IMR-90 (cell line): ENCODE measurements around the gene ATP10A. TPM values are rescaled to one million over a fixed set of nuclear protein-coding genes. Genes with fewer than 3 reads are reported as not detected.

Experiments used
- ATAC-seq: fragments of 200-7000 bp; cut with Tn5 transposase; 2 replicates; pipeline ENCODE4 v1.9.1; 2020; ENCODE audit warnings: low read depth, mild to moderate bottlenecking, moderate library complexity
- BruUV-seq: library from RNA; stranded (reverse); fragments of 400-500 nt; replicated peaks from 2 replicates; lab custom pipeline; 2021; lab: Mats Ljungman, UMichigan
- CTCF ChIA-PET: fragments of 300-600 bp; formaldehyde crosslinking; extraction: SDS; loops from one replicate; lab custom pipeline; 2021; ENCODE audit warnings: antibody characterized with exemption; lab: Yijun Ruan, JAX
- POLR2A ChIA-PET: fragments of 300-600 bp; sonication (Branson Sonifier 250); formaldehyde crosslinking; loops from one replicate; lab custom pipeline; 2022; ENCODE audit warnings: antibody characterized with exemption; ENCODE audit not compliant: unreplicated experiment; lab: Charles Lee
- DNase-seq: peaks from one replicate; pipeline ENCODE4 v3.0.0; 2013
- H2AFZ ChIP-seq: replicated peaks from 2 replicates; pipeline ENCODE3; 2013; ENCODE audit warnings: low read length, mild to moderate bottlenecking; ENCODE audit not compliant: poor library complexity
- H2AK5ac ChIP-seq: 2 replicates; pipeline ENCODE4 v1.6.1; 2013; ENCODE audit warnings: low read depth, low read length, inconsistent platforms
- H2AK9ac ChIP-seq: replicated peaks from 2 replicates; pipeline ENCODE3; 2013; ENCODE audit warnings: mild to moderate bottlenecking, low read depth, low read length, moderate library complexity; ENCODE audit not compliant: poor library complexity
- H2BK120ac ChIP-seq: 2 replicates; pipeline ENCODE4 v1.6.1; 2013; ENCODE audit warnings: low read depth, low read length, inconsistent platforms
- H2BK15ac ChIP-seq: 3 replicates; pipeline ENCODE4 v1.6.1; 2013; ENCODE audit warnings: low read depth, low read length, inconsistent platforms
- H2BK20ac ChIP-seq: 2 replicates; pipeline ENCODE4 v1.6.1; 2013; ENCODE audit warnings: low read depth, mild to moderate bottlenecking, inconsistent platforms, low read length, moderate library complexity
- H2BK5ac ChIP-seq: 2 replicates; pipeline ENCODE4 v1.6.1; 2013; ENCODE audit warnings: mild to moderate bottlenecking, low read depth, low read length, inconsistent platforms; ENCODE audit not compliant: poor library complexity, severe bottlenecking
- H3K14ac ChIP-seq: replicated peaks from 2 replicates; pipeline ENCODE4 v1.6.1; 2013; ENCODE audit warnings: low read depth, low read length, inconsistent platforms
- H3K18ac ChIP-seq: 2 replicates; pipeline ENCODE4 v1.6.1; 2013; ENCODE audit warnings: low read depth, low read length, control low read depth
- H3K23ac ChIP-seq: 2 replicates; pipeline ENCODE4 v1.6.1; 2013; ENCODE audit warnings: low read depth, low read length, inconsistent platforms
- H3K27ac ChIP-seq: 2 replicates; pipeline ENCODE4 v1.5.1; 2013; ENCODE audit warnings: mild to moderate bottlenecking, control low read depth, low read length; ENCODE audit not compliant: insufficient read depth
- H3K27me3 ChIP-seq: 2 replicates; pipeline ENCODE4 v1.6.1; 2013; ENCODE audit warnings: low read length; ENCODE audit not compliant: control insufficient read depth, insufficient read depth
- H3K36me3 ChIP-seq: 2 replicates; pipeline ENCODE4 v1.6.1; 2013; ENCODE audit warnings: low read length, mixed read lengths; ENCODE audit not compliant: control insufficient read depth, insufficient read depth
- H3K4ac ChIP-seq: 2 replicates; pipeline ENCODE4 v1.6.1; 2013; ENCODE audit warnings: low read depth, low read length, inconsistent platforms
- H3K4me1 ChIP-seq: 2 replicates; pipeline ENCODE4 v1.6.1; 2013; ENCODE audit warnings: low read length, mixed read lengths; ENCODE audit not compliant: control insufficient read depth, insufficient read depth
- H3K4me2 ChIP-seq: 2 replicates; pipeline ENCODE4 v1.6.1; 2013; ENCODE audit warnings: low read depth, mild to moderate bottlenecking, control low read depth, low read length, moderate library complexity
- H3K4me3 ChIP-seq: 2 replicates; pipeline ENCODE4 v1.5.1; 2013; ENCODE audit warnings: low read depth, mild to moderate bottlenecking, control low read depth, low read length, moderate library complexity; ENCODE audit not compliant: insufficient read depth
- H3K56ac ChIP-seq: 2 replicates; pipeline ENCODE4 v1.6.1; 2013; ENCODE audit warnings: low read length, inconsistent platforms; ENCODE audit not compliant: insufficient read depth; ENCODE audit errors: extremely low read depth
- H3K79me1 ChIP-seq, 2 experiments: 2 replicates each; pipeline ENCODE4 v1.6.1; 2013; ENCODE audit warnings: low read length in 2 of 2, inconsistent platforms in 1 of 2, low read depth in 1 of 2
- H3K9ac ChIP-seq: 2 replicates; pipeline ENCODE4 v1.6.1; 2013; ENCODE audit warnings: low read depth, low read length, control low read depth
- H3K9me1 ChIP-seq: 2 replicates; pipeline ENCODE4 v1.6.1; 2013; ENCODE audit warnings: low read length, inconsistent platforms; ENCODE audit not compliant: insufficient read depth
- H3K9me3 ChIP-seq: 2 replicates; pipeline ENCODE4 v1.6.1; 2013; ENCODE audit warnings: low read length; ENCODE audit not compliant: control insufficient read depth, insufficient read depth
- H4K20me1 ChIP-seq: 2 replicates; pipeline ENCODE4 v1.6.1; 2013; ENCODE audit warnings: low read length, inconsistent platforms; ENCODE audit not compliant: insufficient read depth
- H4K5ac ChIP-seq: 2 replicates; pipeline ENCODE4 v1.6.1; 2013; ENCODE audit warnings: mild to moderate bottlenecking, low read depth, low read length, control low read depth
- H4K8ac ChIP-seq, 2 experiments: 2 replicates each; pipeline ENCODE4 v1.6.1; 2013; ENCODE audit warnings: low read depth in 2 of 2, low read length in 2 of 2, control low read depth in 1 of 2, inconsistent platforms in 1 of 2
- H4K91ac ChIP-seq: 2 replicates; pipeline ENCODE4 v1.6.1; 2013; ENCODE audit warnings: low read depth, low read length, inconsistent platforms; ENCODE audit not compliant: insufficient read depth
- BHLHE40 ChIP-seq: fragments of 150-350 bp; IDR thresholded peaks from 2 replicates; pipeline ENCODE4 v1.6.1; 2016; ENCODE audit warnings: mild to moderate bottlenecking, low read depth, low read length
- CEBPB ChIP-seq: IDR thresholded peaks from 2 replicates; pipeline ENCODE4 v1.6.1; 2012; ENCODE audit warnings: low read depth, low read length, improper control_type of control experiment
- CHD1 ChIP-seq: IDR thresholded peaks from 2 replicates; pipeline ENCODE4 v1.6.1; 2012; ENCODE audit warnings: low read depth, low read length, improper control_type of control experiment
- FOS ChIP-seq: fragments of 150-350 bp; IDR thresholded peaks from 2 replicates; pipeline ENCODE4 v1.6.1; 2016; ENCODE audit warnings: low read depth, low read length
- MAFK ChIP-seq: IDR thresholded peaks from 2 replicates; pipeline ENCODE4 v1.6.1; 2012; ENCODE audit warnings: low read depth, low read length, improper control_type of control experiment
- MAZ ChIP-seq: IDR thresholded peaks from 2 replicates; pipeline ENCODE4 v1.6.1; 2012; ENCODE audit warnings: low read depth, mild to moderate bottlenecking, low read length, improper control_type of control experiment, moderate library complexity, borderline replicate concordance
- MXI1 ChIP-seq: IDR thresholded peaks from 2 replicates; pipeline ENCODE4 v1.6.1; 2012; ENCODE audit warnings: low read depth, mild to moderate bottlenecking, low read length, moderate library complexity, borderline replicate concordance
- NFE2L2 ChIP-seq: fragments of 150-350 bp; IDR thresholded peaks from 2 replicates; pipeline ENCODE4 v1.6.1; 2016; ENCODE audit warnings: low read depth, mild to moderate bottlenecking, low read length
- POLR2A ChIP-seq: IDR thresholded peaks from 2 replicates; pipeline ENCODE4 v1.6.1; 2012; ENCODE audit warnings: mild to moderate bottlenecking, low read depth, low read length
- RAD21 ChIP-seq: IDR thresholded peaks from 2 replicates; pipeline ENCODE4 v1.6.1; 2012; ENCODE audit warnings: low read length, improper control_type of control experiment
- RCOR1 ChIP-seq: IDR thresholded peaks from 2 replicates; pipeline ENCODE4 v1.6.1; 2012; ENCODE audit warnings: mild to moderate bottlenecking, low read length, improper control_type of control experiment; ENCODE audit not compliant: insufficient replicate concordance
- RFX5 ChIP-seq: IDR thresholded peaks from 2 replicates; pipeline ENCODE4 v1.8.0; 2012; ENCODE audit warnings: low read depth, mild to moderate bottlenecking, low read length, moderate library complexity
- SMC3 ChIP-seq: fragments of 150-350 bp; IDR thresholded peaks from 2 replicates; pipeline ENCODE4 v1.6.1; 2016; ENCODE audit warnings: low read depth, mild to moderate bottlenecking, antibody characterized with exemption, low read length, moderate library complexity
- WGBS, 2 experiments: methylation state at CpG; one replicate each; pipeline versions ENCODE4 v1.1.5 to v1.1.7; 2013; ENCODE audit warnings: missing lambda C conversion rate in 2 of 2; ENCODE audit not compliant: insufficient read length in 1 of 2; ENCODE audit errors: extremely low coverage in 2 of 2; 5-methylcytosine and 5-hydroxymethylcytosine counted together
- dilution Hi-C: fragments of 300-500 bp; cut with HindIII; formaldehyde crosslinking; loops from one replicate; pipeline ENCODE4 v1.14.3; 2018; ENCODE audit warnings: low sequenced_read_pairs; ENCODE audit not compliant: unreplicated experiment
- in situ Hi-C: fragments of 300-500 bp; cut with MboI; formaldehyde crosslinking; loops from 3 replicates; pipeline ENCODE4 v1.14.3; 2019; ENCODE audit warnings: low sequenced_read_pairs, inconsistent platforms, mixed read lengths
- intact Hi-C: fragments of 100-400 bp; cut with micrococcal nuclease; formaldehyde crosslinking; loops from 2 replicates; pipeline ENCODE4 v1.10.0; 2022
- polyA plus RNA-seq, 3 experiments: library from polyadenylated mRNA; depleted of rRNA; stranded (reverse); fragments of >200 nt; gene quantifications; 2 replicates each; pipeline ENCODE4 v1.2.3, GENCODE V29; 2012; ENCODE audit warnings: low replicate concordance in 1 of 3
- total RNA-seq: library from RNA; depleted of rRNA; stranded (reverse); fragments of >200 nt; gene quantifications from 2 replicates; pipeline ENCODE4 v1.2.3, GENCODE V29; 2012
- TF ChIP-seq, protein P1 (sequence below): fragments of 150-350 bp; IDR thresholded peaks from 2 replicates; pipeline ENCODE4 v1.6.1; 2017; ENCODE audit warnings: mild to moderate bottlenecking, antibody characterized with exemption, low read length, low read depth
- TF ChIP-seq, protein P2 (sequence below): conservative IDR thresholded peaks from 2 replicates; pipeline ENCODE4 v1.5.1; 2012; ENCODE audit warnings: mild to moderate bottlenecking, low read depth, low read length, improper control_type of control experiment
- TF ChIP-seq, protein P3 (sequence below): fragments of 150-350 bp; IDR thresholded peaks from 2 replicates; pipeline ENCODE4 v1.6.1; 2016; ENCODE audit warnings: low read depth, mild to moderate bottlenecking, low read length, moderate library complexity, borderline replicate concordance

The ATP10A gene
- total and polyA plus RNA-seq, 2 of the 4 experiments (the other 2 are of a cell fraction): 13.8 to 16.0 TPM

DNA sequence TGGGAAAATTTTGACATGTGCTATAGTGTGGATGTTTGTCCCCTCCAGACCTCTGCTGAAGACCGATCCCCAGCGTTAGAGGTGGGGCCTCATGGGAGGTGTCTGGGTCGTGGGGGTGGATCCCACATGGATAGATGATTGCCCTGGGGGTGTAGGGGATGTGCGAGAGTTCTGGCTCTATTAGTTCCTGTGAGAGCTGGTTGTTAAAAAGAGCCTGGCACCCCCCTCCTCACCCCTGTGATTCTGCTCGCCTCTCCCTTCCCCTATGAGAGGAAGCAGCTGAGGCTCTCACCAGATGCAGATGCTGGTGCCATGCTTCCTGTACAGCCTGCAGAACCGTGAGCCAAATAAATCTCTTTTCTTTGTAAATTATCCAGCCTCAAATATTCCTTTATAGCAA, 67.4 kb downstream of the ATP10A start:
- Histone ChIP-seq H2BK5ac (no peak overlapping the region), H3K4me1 (peaks cover 13% of the 10 kb centered on the region), H2BK15ac (no peak overlapping the region; the same call in 2 of the 3 replicates), H3K23ac (no peak overlapping the region), H3K9me3 (no peaks in the 10 kb centered on the region), H4K8ac (no peak overlapping the region), H3K36me3 (no peaks in the 10 kb centered on the region), H3K18ac (no peak overlapping the region), H3K79me1 (peaks cover 17 to 78% of the 10 kb centered on the region in 2 experiments), H3K4ac (no peak overlapping the region), H2BK120ac (no peak overlapping the region), H3K56ac (no peak overlapping the region), H2AK5ac (no peak overlapping the region), H3K27ac (no peak overlapping the region), H4K91ac (no peak overlapping the region), H3K9ac (no peak overlapping the region), H3K4me2 (no peak overlapping the region), H2AFZ (no peak overlapping the region), H4K20me1 (0 out of 2 replicates have a peak, but pooled peaks cover under 1% of the 10 kb centered on the region), H2BK20ac (no peak overlapping the region), H3K14ac (no peak overlapping the region), H3K4me3 (no peak overlapping the region), H3K9me1 (peaks cover 12% of the 10 kb centered on the region; the same call in 1 of the 2 replicates), H2AK9ac (no peak overlapping the region), H3K27me3 (no peaks in the 10 kb centered on the region), H4K5ac (no peak overlapping the region)
- DNase-seq: no peak
- no TSS peak for BruUV-seq
- ATAC-seq: no peak
- dilution Hi-C loops (no loop called here), in situ Hi-C loops (no loop called here), intact Hi-C loops (no loop called here)
- TF ChIP-seq RCOR1: no peak
- TF ChIP-seq RAD21: no peak
- TF ChIP-seq CHD1: no peak
- TF ChIP-seq CEBPB: no peak
- TF ChIP-seq MAFK: no peak
- TF ChIP-seq, protein P1, sequence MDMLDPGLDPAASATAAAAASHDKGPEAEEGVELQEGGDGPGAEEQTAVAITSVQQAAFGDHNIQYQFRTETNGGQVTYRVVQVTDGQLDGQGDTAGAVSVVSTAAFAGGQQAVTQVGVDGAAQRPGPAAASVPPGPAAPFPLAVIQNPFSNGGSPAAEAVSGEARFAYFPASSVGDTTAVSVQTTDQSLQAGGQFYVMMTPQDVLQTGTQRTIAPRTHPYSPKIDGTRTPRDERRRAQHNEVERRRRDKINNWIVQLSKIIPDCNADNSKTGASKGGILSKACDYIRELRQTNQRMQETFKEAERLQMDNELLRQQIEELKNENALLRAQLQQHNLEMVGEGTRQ: no peak
- no peak for TF ChIP-seq NFE2L2
- TF ChIP-seq MXI1: no peak
- TF ChIP-seq RFX5: no peak
- TF ChIP-seq, protein P2, sequence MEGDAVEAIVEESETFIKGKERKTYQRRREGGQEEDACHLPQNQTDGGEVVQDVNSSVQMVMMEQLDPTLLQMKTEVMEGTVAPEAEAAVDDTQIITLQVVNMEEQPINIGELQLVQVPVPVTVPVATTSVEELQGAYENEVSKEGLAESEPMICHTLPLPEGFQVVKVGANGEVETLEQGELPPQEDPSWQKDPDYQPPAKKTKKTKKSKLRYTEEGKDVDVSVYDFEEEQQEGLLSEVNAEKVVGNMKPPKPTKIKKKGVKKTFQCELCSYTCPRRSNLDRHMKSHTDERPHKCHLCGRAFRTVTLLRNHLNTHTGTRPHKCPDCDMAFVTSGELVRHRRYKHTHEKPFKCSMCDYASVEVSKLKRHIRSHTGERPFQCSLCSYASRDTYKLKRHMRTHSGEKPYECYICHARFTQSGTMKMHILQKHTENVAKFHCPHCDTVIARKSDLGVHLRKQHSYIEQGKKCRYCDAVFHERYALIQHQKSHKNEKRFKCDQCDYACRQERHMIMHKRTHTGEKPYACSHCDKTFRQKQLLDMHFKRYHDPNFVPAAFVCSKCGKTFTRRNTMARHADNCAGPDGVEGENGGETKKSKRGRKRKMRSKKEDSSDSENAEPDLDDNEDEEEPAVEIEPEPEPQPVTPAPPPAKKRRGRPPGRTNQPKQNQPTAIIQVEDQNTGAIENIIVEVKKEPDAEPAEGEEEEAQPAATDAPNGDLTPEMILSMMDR: no peak
- no peak for TF ChIP-seq FOS
- TF ChIP-seq BHLHE40: no peak
- TF ChIP-seq MAZ: no peak
- TF ChIP-seq, protein P3, sequence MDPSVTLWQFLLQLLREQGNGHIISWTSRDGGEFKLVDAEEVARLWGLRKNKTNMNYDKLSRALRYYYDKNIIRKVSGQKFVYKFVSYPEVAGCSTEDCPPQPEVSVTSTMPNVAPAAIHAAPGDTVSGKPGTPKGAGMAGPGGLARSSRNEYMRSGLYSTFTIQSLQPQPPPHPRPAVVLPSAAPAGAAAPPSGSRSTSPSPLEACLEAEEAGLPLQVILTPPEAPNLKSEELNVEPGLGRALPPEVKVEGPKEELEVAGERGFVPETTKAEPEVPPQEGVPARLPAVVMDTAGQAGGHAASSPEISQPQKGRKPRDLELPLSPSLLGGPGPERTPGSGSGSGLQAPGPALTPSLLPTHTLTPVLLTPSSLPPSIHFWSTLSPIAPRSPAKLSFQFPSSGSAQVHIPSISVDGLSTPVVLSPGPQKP: no peak
- no peak for TF ChIP-seq POLR2A
- TF ChIP-seq SMC3: no peak
- ChIA-PET CTCF (no interaction called here), POLR2A (no interaction called here)
- no CpG with 5 or more reads among the region's 6 CpGs for WGBS, 2 experiments
